Stimulated activated naive B cell treated with anti-CD40 and anti-IgM and Interleukin-4, amounts not matched to agents 10 μg/mL and 1 μg/mL and 100 μg/mL, for 72 hours (primary cell): ENCODE measurements around the gene CRELD2.

Source experiments
- ATAC-seq, 2 donors: fragments of 150-1000 bp; cut with Tn5 transposase; replicated peaks; 2 replicates each; pipeline ENCODE4 v1.10.0; 2021; ENCODE audit warnings: moderate library complexity in 1 of 2
- DNase-seq: peaks from one replicate; pipeline ENCODE4 v3.0.0; 2021
- H3K27ac Mint-ChIP-seq: one replicate; pipeline ENCODE4 v1.8.0; 2022; ENCODE audit warnings: mild to moderate bottlenecking, mixed read lengths
- H3K27me3 Mint-ChIP-seq, 2 donors: one replicate each; pipeline ENCODE4 v1.8.0; 2022; ENCODE audit warnings: mixed read lengths in 2 of 2
- H3K36me3 Mint-ChIP-seq, 2 donors: one replicate each; pipeline ENCODE4 v1.8.0; 2022; ENCODE audit warnings: mixed read lengths in 2 of 2, mild to moderate bottlenecking in 1 of 2
- H3K4me1 Mint-ChIP-seq, 2 donors: one replicate each; pipeline ENCODE4 v1.8.0; 2022; ENCODE audit warnings: mixed read lengths in 2 of 2, mild to moderate bottlenecking in 1 of 2
- H3K4me3 Mint-ChIP-seq, 2 donors: one replicate each; pipeline ENCODE4 v1.8.0; 2022; ENCODE audit warnings: mild to moderate bottlenecking in 2 of 2, mixed read lengths in 2 of 2, moderate library complexity in 1 of 2
- H3K9me3 Mint-ChIP-seq, 2 donors: one replicate each; pipeline ENCODE4 v1.8.0; 2022; ENCODE audit warnings: mixed read lengths in 2 of 2, mild to moderate bottlenecking in 1 of 2

Gene CRELD2

DNA sequence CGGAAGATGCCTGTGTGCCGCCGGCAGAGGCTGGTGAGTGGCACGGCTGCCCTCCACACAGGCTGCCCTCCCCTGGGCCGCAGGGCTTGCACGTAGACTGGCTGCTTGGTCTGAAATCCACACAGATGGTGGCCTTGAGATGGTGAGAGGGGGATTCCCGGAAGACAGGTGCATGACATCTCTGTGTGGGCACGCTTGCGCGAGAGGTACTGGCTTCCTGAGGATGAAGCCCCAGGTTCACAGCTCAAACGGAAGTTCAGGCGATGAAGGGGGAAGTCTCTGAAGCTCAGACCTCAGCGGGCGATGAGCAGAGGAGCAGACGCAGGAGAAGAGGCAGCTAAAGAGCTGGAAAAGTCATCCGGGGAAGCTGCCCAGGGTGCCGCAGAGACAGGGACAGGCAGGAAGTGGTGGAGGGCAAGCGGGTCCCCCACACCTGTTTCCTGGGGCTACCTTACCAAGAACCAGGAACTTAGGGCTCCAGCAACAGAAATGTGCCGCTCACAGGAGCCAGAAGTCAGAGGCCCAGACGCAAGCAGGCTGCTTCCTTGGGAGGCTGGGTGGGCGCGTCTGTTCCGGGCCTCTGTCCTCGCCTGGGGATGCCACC, 7.2 kb downstream of the CRELD2 start:
- Mint-ChIP-seq H3K9me3 (no peaks in the 10 kb centered on the region), H3K36me3 (peaks cover 29 to 57% of the 10 kb centered on the region in 2 donors), H3K27me3 (no peaks in the 10 kb centered on the region), H3K27ac (peak overlapping the region; percentile 99), H3K4me1 (peaks cover 57 to 65% of the 10 kb centered on the region in 2 donors), H3K4me3 (peak overlapping the region; percentile 84)
- peak; percentile 77 to 81 for ATAC-seq
- peak; percentile 89 for DNase-seq

DNA sequence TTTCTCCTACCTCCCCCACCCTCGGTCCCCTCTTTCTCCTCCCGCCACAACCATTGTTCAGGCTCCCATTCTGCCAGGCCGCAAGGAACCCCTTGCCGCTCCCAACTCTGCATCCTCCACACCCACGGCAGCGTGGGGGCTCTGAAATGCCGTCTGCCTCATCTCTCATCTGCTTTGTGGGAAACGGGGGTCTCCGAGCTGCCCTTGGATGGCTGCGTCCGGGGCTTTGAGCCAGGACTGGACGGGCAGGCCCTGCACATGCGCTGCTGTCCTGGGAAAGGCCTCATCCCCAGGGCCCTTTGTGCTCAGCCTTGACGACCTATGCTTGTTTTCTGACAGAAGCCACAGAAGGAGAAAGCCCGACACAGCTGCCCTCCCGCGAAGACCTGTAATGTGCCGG, 8.5 kb downstream of the CRELD2 start:
- Mint-ChIP-seq H3K27me3 (no peaks in the 10 kb centered on the region), H3K4me3 (peak overlapping the region in 1 of 2 donors; percentile 68), H3K9me3 (no peaks in the 10 kb centered on the region), H3K4me1 (peaks cover 64 to 76% of the 10 kb centered on the region in 2 donors), H3K36me3 (peaks cover 29 to 47% of the 10 kb centered on the region in 2 donors), H3K27ac (peak overlapping the region; percentile 96)
- ATAC-seq: no peak
- DNase-seq: no peak

DNA sequence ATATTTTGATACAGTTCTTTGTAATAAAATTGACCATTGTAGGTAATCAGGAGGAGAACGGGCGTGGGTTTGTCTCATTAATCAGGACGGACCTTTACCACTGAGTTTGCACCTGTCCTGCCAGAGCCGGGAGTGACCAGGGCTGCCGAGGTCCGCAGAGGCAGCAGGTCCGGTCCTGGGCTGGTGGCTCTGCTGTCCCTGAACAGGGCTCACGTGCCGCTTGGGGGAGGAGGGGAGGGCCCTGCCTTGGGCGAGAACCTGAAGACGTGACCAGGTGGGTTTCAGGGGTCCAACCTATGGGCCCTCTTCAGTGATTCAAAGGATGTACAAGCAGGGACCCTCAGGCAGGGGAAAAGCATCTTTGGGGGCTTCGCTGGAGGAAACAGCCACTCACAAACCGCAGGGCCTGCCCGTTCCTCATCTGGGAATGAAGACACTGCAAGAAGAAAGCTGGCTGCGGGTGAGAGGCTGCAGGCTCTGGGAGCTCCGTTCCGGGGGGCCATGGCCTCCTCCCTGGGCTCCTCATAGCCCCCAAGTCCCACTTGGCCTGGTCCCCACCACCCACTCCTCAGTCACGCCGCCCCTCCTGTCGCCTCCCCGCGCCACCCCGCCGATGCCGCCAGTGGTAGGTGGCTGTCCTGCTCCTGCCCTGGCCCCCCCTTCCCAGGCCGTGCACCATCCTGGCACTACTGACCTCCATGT, 9.2 kb downstream of the CRELD2 start:
- H3K4me1 Mint-ChIP-seq: peaks cover 58 to 77% of the 10 kb centered on the region in 2 donors
- peaks cover 29 to 40% of the 10 kb centered on the region in 2 donors for H3K36me3 Mint-ChIP-seq
- peak overlapping the region; percentile 96 for H3K27ac Mint-ChIP-seq
- H3K27me3 Mint-ChIP-seq: no peaks in the 10 kb centered on the region
- ATAC-seq (no peak), DNase-seq (no peak)
- H3K4me3 Mint-ChIP-seq: peak overlapping the region in 1 of 2 donors; percentile 50
- H3K9me3 Mint-ChIP-seq: no peaks in the 10 kb centered on the region

DNA sequence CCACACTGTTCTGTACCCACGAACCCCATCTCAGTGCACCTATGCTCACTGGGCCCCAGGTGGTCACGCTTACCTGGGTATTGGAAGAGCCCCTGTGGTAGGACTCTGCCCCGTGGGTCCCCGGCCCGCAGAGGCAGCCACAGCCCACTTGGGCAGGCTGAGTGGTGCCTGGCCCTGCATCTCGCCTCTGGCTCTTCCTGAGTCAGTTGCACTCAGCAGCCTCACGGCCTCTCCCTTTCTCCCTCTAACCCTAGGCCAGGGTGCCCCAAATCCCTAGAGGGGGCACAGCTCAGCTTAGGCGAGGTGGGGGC, 9.7 kb downstream of the CRELD2 start:
- H3K27ac Mint-ChIP-seq: peak overlapping the region; percentile 81
- H3K4me1 Mint-ChIP-seq: peaks cover 62 to 81% of the 10 kb centered on the region in 2 donors
- DNase-seq (no peak), ATAC-seq (no peak)
- peak overlapping the region; percentile 50 to 74 for H3K4me3 Mint-ChIP-seq
- peaks cover 28 to 43% of the 10 kb centered on the region in 2 donors for H3K36me3 Mint-ChIP-seq
- no peaks in the 10 kb centered on the region for H3K9me3 Mint-ChIP-seq
- H3K27me3 Mint-ChIP-seq: no peaks in the 10 kb centered on the region

DNA sequence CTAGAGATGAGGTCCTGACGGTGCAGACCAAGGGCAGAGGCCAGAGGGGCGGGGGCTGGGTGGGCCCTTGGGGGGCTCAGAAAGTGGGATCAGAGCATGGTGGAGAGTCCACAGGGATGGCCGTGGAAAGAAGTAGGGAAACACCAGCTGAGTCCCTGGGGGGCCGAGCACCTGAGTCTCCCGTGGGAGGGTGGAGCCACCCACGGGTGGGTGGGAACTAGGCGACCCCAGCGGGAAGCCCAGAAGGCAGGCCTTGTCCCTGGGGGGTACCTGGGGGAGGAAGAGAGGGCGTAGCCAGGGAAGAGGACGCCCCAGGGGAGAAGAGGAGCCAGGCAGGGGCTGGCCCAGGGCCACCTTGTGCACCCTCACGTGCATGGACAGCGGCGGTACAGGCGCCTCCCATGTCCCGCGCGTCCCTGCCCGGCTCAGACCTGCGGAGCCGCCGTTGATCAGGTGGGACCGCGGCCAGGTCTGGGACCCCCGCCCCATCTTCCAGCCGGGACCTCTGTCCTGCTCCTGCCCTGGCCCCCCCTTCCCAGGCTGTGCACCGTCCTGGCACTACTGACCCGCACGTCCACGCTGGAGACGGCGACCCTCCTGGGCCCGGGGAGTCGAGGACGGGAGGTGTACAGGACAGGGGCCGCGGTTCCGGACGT, 10.2 kb downstream of the CRELD2 start:
- Mint-ChIP-seq H3K27me3 (no peaks in the 10 kb centered on the region), H3K4me3 (peak overlapping the region; percentile 55 to 74), H3K27ac (peak overlapping the region; percentile 81), H3K36me3 (peaks cover 23 to 41% of the 10 kb centered on the region in 2 donors), H3K4me1 (peaks cover 63 to 81% of the 10 kb centered on the region in 2 donors), H3K9me3 (no peaks in the 10 kb centered on the region)
- no peak for DNase-seq
- ATAC-seq: no peak

DNA sequence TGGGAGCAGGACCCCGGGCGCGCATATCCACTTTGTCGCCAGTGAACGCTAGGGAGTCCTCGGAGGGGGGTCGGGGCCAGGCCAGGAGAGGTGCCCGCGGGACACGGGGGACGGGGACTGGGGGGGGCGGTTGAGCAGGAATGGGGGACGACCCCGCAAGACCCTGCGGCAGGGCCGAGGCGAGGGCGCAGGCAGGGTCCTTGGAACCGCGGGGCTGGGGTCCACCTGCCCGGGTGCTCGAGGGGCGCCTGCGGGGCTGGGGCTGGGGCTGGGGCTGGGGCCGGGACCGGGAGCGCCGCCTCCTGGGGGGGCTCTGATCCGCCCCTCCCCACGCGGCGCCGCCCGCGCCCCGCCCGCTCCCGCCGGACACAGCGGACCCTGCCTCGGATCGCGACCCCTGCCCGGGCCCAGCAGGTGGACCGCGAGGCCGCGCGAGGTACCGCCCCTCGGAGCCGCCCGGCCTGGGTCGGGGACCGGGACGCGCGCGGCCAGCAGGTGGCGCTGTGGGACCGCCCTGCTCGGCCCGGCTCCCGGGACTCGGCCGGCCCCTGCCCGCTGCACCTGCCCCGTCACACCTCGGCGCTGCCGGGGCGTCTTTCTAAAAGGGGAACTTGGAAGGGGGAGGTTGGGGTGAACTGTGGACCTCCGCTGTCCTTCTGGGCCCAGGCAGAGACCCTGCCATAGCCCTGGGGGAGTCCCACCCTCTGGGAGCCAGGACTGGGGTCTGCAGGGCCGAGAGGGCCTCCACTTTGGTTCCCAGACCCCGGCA, 11.0 kb downstream of the CRELD2 start:
- DNase-seq (peak; percentile 75), ATAC-seq (peak; percentile 57 to 73)
- H3K4me3 Mint-ChIP-seq: peak overlapping the region; percentile 56 to 74
- peak overlapping the region; percentile 79 for H3K27ac Mint-ChIP-seq
- H3K36me3 Mint-ChIP-seq: peaks cover 22 to 39% of the 10 kb centered on the region in 2 donors
- peaks cover 62 to 81% of the 10 kb centered on the region in 2 donors for H3K4me1 Mint-ChIP-seq
- no peaks in the 10 kb centered on the region for H3K9me3 Mint-ChIP-seq
- no peaks in the 10 kb centered on the region for H3K27me3 Mint-ChIP-seq

DNA sequence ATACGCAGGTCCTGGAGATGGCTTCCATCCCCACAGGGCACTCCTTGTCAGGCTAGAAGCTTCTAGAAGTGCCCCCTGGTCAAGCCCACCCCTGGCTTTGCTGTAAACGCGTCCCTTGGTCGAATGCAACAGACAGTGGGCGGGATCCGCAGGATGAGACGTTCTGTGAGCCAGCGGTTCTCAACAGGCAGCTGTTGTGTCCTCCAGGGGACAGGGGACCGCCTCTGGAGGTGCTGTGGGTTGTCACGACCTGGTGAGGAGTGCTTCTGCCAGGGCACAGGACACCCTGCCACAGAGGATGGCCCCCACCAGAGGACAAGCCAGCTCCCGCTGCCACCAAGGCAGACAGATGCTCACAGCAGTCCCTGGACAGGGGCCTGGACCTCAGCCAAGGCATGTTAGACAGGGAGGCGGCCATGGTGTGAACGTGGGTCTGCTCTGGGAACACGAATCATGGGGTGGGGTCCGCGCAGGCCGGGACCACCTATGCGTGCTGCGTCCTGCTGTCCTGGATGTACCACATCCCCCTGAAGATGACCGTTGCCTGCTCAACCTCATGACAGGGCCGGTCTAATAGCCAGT, 11.7 kb downstream of the CRELD2 start:
- Mint-ChIP-seq H3K27ac (peak overlapping the region; percentile 78), H3K4me3 (peak overlapping the region; percentile 64 to 66), H3K27me3 (no peaks in the 10 kb centered on the region), H3K9me3 (no peaks in the 10 kb centered on the region), H3K4me1 (peaks cover 61 to 75% of the 10 kb centered on the region in 2 donors), H3K36me3 (peaks cover 21 to 36% of the 10 kb centered on the region in 2 donors)
- ATAC-seq: peak; percentile 2 to 8
- DNase-seq: peak; percentile 45

DNA sequence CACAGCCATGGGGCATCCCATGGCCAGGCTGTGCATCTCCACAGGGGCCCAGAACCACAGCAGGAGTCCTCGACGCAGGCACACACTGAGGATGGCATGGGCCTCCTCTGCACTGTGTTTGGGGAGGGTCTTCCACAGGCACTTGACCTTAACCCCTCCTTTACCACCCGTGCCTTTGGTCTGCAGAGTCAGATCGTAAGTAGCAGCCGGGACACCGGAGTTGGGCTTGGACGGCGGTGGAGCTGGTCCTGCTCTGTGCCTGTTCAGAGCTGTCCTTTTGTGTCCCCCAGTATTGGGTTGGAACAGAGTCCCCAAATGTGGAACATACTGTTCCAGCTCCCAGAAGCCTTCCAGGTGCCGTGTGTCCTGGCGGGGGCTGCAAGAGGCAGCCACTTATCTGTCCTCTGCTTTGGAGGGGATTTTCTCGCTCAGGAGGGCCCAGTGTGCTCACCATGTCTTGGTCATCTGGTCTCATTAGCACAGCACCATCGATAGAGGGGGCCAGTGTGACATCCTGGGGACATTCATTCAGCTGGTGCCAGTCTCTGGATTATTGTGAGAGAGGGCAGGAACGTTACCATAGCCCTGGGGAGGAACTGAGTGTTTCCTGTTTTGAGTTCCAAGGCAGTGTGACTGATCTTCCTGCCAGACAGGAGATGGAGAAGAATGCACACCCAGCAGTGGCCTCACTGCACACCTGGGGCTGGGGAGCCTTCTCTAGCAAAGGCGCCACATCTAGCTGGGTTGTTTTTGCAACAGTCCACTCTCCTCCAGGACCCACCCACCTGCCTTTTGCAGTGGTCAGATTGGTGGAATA, 12.4 kb downstream of the CRELD2 start:
- Mint-ChIP-seq H3K9me3 (no peaks in the 10 kb centered on the region), H3K27me3 (no peaks in the 10 kb centered on the region), H3K4me1 (peaks cover 54 to 68% of the 10 kb centered on the region in 2 donors), H3K27ac (peak overlapping the region; percentile 78), H3K36me3 (peaks cover 14 to 29% of the 10 kb centered on the region in 2 donors), H3K4me3 (peak overlapping the region; percentile 53 to 64)
- ATAC-seq (peak; percentile 50), DNase-seq (peak; percentile 78)

DNA sequence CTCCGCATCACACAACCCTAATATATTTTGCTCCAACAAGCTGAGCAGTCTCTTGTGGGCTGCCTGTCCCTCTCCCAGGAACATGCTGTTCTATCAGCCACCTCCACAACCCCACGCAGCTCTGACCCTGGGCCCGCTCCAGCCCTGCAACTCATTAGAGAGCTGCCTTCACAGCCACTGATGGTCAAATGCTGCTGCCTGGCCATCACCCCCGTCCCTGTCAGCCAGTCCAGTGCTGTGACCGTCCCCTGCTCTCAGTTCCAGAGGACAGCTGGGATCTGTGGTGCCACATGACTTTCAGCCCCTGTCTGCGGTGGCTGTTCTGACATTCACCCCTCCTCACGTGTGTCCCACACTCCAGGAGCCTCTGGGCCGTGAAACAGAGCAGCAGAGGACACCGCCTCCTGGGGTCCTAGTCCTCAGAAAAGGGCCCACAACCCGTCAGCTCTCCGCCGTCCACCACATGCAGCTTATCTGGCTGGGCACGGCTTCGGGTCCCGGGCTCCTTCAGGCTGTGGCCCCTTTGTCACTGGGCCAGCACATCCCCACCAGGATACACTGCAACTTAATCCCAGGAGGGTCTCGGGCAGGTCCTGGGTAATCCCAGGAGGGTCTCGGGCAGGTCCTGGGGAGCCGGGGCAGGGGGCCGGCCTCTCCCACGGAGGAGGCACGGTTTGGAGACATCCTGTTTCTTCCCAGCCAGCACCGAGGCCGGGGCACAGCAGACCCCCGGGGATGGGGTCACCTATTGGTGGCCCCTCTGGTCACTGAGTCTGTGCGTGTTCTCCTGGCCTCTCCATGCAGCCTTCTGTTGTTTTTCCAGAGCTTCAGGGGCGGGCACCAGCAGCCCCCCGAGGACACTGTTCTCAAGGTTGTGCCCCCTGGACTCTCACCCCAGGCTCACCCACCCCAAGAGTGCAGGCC, 15.1 kb downstream of the CRELD2 start:
- DNase-seq (no peak), ATAC-seq (no peak)
- Mint-ChIP-seq H3K27me3 (no peaks in the 10 kb centered on the region), H3K36me3 (peaks cover 5 to 11% of the 10 kb centered on the region in 2 donors), H3K9me3 (no peaks in the 10 kb centered on the region), H3K4me1 (peaks cover 47 to 71% of the 10 kb centered on the region in 2 donors), H3K4me3 (peak overlapping the region; percentile 85 to 87), H3K27ac (peak overlapping the region; percentile 96)

DNA sequence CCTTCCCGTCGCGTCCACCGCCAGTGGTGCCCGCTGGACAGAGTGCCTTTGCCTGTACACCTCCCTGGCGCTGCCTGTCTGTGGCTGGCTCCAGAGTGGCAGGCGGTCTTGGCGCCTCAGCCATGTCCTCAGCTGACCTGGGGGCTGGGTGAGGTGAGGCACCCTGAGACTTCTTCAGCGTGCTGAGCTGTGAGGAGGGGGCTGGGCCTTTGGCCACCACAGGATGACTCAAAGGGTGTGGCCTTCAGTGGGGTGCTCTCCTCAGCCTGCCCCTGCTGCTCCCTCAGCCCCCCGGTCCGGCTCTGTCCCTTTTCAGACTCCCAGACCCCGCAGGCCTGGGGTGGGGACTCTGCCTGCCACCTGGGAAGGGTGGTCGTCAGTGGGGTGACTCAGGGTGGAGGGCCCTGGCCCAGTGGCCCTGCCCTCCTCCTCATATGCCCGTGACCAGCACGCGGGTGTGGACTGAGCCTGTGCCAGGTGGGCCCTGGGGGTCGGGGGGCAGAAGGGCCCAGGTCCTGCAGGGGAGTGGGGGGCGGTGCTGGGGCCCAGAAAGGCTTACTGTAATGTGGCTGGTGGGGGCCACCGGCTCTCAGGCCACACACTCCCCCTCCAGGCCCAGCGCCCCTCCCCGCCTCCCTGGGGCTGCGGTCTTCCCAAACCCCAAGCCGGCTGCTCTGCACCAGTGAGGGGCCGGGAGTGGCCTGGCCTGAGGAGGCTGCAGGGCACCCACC, 15.9 kb downstream of the CRELD2 start:
- Mint-ChIP-seq H3K4me1 (peaks cover 43 to 71% of the 10 kb centered on the region in 2 donors), H3K27ac (peak overlapping the region; percentile 96), H3K4me3 (peak overlapping the region; percentile 85 to 87), H3K9me3 (no peaks in the 10 kb centered on the region), H3K27me3 (no peaks in the 10 kb centered on the region), H3K36me3 (peaks cover 5 to 11% of the 10 kb centered on the region in 2 donors)
- peak; percentile 3 to 11 for ATAC-seq
- DNase-seq: peak; percentile 61

DNA sequence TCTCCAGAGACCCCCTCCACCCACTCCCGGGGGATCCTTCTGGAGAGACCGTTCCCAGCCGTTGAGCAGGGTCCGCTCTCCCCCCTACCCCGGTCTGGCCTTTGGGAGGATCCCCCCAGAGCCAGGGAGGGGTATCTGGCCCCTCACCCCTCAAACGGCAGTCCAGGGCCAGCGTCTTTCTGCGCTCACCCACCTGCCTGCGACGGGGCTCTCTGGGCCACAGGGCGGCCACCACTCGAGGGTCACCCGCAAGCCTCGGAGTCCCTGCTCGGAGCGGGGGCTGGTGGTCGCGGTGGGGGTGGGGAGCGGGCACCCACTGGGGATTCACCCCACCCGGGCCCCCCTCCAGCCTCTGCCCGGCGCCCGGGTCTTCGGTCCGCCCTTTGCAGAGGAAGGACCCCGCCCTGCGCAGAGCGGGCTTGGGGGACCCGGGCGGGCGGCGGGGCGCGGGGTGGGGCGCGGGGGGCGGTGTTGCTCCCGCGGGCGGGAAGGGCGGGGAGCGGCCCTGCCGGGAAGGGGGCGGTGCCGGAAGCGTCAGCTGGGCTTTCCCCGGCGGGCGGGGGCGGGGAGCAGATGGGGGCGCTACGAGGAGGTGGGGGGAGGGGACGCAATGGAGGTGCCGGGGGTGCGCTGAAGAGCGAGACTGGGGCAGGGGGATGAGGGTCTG, 16.6 kb downstream of the CRELD2 start:
- Mint-ChIP-seq H3K9me3 (no peaks in the 10 kb centered on the region), H3K4me3 (peak overlapping the region; percentile 85 to 87), H3K27me3 (no peaks in the 10 kb centered on the region), H3K4me1 (peaks cover 41 to 68% of the 10 kb centered on the region in 2 donors), H3K36me3 (peaks cover 5 to 11% of the 10 kb centered on the region in 2 donors), H3K27ac (peak overlapping the region; percentile 96)
- ATAC-seq (peak; percentile 9 to 20), DNase-seq (peak; percentile 75)
